ENCODE results near the gene HBD.

GRCh38 chr11:5232821-5233220 lies 1.5 kb downstream of the HBD start:
- TF ChIP-seq TAF1 (IDR thresholded peaks at IDR 0.05; ENCODE audit: low read depth) (no peak), CEBPB (IDR thresholded peaks at IDR 0.05) (no peak), NFIC (IDR thresholded peaks at IDR 0.05) (no peak), FOXM1 (IDR thresholded peaks at IDR 0.05; ENCODE audit: borderline replicate concordance, low read depth) (no peak), MAX (IDR thresholded peaks at IDR 0.05) (no peak), RAD21 (IDR thresholded peaks at IDR 0.05; ENCODE audit: low read depth) (no peak), EGR1 (IDR thresholded peaks at IDR 0.05) (no peak)

All from Ishikawa (cell line).